ENCODE data around the gene MYO1G. TPM values are rescaled to one million over a fixed set of nuclear protein-coding genes. Genes with fewer than 3 reads are reported as not detected.

Gene MYO1G
- total and polyA plus RNA-seq, 10 of the 15 experiments (the other 5 are each of a cell fraction or from before 2014, with no cell fraction given), result 1.8 to 232 (median 134) TPM

DNA sequence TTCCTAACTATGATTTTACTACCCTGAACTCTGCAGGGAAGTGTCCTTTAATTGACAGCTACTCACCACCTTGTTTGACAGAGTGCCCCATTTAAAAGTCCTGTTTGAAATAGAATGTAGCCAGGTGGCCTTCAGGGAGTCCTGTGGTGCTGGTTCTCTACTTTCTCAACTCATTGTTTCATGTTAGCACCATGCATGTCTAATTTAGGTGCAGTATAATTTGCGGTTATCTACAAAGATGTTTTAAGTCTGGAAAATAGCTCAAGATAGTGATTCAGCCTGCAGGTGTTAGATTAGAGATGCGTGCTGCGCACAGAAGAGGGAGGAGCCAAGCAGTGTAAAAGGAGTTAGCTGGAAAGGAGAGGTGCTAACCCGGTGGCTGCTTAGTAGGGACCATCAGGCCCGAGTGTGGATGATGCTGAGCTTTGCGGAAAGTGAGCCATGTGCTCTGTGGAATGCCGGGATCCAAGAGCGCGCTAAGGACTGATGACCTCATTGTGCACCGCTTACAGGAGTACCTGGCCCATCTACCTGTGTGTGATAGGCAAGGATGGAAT is 22.4 kb upstream of the MYO1G start (continued):
- TF ChIP-seq MXI1 (IDR thresholded peaks at IDR 0.05; ENCODE audit: low read depth, low read length), result peak; percentile 31
- no peak for TF ChIP-seq BRCA1 (IDR thresholded peaks at IDR 0.05; ENCODE audit: low read depth, low read length)
- TF ChIP-seq, protein P1, sequence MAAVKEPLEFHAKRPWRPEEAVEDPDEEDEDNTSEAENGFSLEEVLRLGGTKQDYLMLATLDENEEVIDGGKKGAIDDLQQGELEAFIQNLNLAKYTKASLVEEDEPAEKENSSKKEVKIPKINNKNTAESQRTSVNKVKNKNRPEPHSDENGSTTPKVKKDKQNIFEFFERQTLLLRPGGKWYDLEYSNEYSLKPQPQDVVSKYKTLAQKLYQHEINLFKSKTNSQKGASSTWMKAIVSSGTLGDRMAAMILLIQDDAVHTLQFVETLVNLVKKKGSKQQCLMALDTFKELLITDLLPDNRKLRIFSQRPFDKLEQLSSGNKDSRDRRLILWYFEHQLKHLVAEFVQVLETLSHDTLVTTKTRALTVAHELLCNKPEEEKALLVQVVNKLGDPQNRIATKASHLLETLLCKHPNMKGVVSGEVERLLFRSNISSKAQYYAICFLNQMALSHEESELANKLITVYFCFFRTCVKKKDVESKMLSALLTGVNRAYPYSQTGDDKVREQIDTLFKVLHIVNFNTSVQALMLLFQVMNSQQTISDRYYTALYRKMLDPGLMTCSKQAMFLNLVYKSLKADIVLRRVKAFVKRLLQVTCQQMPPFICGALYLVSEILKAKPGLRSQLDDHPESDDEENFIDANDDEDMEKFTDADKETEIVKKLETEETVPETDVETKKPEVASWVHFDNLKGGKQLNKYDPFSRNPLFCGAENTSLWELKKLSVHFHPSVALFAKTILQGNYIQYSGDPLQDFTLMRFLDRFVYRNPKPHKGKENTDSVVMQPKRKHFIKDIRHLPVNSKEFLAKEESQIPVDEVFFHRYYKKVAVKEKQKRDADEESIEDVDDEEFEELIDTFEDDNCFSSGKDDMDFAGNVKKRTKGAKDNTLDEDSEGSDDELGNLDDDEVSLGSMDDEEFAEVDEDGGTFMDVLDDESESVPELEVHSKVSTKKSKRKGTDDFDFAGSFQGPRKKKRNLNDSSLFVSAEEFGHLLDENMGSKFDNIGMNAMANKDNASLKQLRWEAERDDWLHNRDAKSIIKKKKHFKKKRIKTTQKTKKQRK (IDR thresholded peaks at IDR 0.05; ENCODE audit: low read depth, low read length), result no peak
- TF ChIP-seq, protein P2, sequence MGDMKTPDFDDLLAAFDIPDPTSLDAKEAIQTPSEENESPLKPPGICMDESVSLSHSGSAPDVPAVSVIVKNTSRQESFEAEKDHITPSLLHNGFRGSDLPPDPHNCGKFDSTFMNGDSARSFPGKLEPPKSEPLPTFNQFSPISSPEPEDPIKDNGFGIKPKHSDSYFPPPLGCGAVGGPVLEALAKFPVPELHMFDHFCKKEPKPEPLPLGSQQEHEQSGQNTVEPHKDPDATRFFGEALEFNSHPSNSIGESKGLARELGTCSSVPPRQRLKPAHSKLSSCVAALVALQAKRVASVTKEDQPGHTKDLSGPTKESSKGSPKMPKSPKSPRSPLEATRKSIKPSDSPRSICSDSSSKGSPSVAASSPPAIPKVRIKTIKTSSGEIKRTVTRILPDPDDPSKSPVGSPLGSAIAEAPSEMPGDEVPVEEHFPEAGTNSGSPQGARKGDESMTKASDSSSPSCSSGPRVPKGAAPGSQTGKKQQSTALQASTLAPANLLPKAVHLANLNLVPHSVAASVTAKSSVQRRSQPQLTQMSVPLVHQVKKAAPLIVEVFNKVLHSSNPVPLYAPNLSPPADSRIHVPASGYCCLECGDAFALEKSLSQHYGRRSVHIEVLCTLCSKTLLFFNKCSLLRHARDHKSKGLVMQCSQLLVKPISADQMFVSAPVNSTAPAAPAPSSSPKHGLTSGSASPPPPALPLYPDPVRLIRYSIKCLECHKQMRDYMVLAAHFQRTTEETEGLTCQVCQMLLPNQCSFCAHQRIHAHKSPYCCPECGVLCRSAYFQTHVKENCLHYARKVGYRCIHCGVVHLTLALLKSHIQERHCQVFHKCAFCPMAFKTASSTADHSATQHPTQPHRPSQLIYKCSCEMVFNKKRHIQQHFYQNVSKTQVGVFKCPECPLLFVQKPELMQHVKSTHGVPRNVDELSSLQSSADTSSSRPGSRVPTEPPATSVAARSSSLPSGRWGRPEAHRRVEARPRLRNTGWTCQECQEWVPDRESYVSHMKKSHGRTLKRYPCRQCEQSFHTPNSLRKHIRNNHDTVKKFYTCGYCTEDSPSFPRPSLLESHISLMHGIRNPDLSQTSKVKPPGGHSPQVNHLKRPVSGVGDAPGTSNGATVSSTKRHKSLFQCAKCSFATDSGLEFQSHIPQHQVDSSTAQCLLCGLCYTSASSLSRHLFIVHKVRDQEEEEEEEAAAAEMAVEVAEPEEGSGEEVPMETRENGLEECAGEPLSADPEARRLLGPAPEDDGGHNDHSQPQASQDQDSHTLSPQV (IDR thresholded peaks at IDR 0.05), result no peak
- TF ChIP-seq, protein P3, sequence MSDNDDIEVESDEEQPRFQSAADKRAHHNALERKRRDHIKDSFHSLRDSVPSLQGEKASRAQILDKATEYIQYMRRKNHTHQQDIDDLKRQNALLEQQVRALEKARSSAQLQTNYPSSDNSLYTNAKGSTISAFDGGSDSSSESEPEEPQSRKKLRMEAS (IDR thresholded peaks at IDR 0.05; ENCODE audit: low read depth, low read length), result no peak; the same call in 1 of the 2 replicates
- peak; percentile 54 to 69; a peak in 2 of 4 replicates for TF ChIP-seq IKZF2 (IDR thresholded peaks at IDR 0.05)
- TF ChIP-seq, protein P4, sequence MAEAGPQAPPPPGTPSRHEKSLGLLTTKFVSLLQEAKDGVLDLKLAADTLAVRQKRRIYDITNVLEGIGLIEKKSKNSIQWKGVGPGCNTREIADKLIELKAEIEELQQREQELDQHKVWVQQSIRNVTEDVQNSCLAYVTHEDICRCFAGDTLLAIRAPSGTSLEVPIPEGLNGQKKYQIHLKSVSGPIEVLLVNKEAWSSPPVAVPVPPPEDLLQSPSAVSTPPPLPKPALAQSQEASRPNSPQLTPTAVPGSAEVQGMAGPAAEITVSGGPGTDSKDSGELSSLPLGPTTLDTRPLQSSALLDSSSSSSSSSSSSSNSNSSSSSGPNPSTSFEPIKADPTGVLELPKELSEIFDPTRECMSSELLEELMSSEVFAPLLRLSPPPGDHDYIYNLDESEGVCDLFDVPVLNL (IDR thresholded peaks at IDR 0.05; ENCODE audit: low read depth, low read length), result no peak
- no peak for TF ChIP-seq RAD21 (IDR thresholded peaks at IDR 0.05; ENCODE audit: insufficient read depth, low read depth, low read length)
- TF ChIP-seq CHD1 (IDR thresholded peaks at IDR 0.05; ENCODE audit: low read depth, low read length), result no peak
- TF ChIP-seq YBX1 (IDR thresholded peaks at IDR 0.05), result no peak
- TF ChIP-seq, protein P5, sequence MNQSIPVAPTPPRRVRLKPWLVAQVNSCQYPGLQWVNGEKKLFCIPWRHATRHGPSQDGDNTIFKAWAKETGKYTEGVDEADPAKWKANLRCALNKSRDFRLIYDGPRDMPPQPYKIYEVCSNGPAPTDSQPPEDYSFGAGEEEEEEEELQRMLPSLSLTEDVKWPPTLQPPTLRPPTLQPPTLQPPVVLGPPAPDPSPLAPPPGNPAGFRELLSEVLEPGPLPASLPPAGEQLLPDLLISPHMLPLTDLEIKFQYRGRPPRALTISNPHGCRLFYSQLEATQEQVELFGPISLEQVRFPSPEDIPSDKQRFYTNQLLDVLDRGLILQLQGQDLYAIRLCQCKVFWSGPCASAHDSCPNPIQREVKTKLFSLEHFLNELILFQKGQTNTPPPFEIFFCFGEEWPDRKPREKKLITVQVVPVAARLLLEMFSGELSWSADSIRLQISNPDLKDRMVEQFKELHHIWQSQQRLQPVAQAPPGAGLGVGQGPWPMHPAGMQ (IDR thresholded peaks at IDR 0.05; ENCODE audit: borderline replicate concordance), result no peak
- TF ChIP-seq RAD51 (IDR thresholded peaks at IDR 0.05), result no peak
- TF ChIP-seq, protein P6, sequence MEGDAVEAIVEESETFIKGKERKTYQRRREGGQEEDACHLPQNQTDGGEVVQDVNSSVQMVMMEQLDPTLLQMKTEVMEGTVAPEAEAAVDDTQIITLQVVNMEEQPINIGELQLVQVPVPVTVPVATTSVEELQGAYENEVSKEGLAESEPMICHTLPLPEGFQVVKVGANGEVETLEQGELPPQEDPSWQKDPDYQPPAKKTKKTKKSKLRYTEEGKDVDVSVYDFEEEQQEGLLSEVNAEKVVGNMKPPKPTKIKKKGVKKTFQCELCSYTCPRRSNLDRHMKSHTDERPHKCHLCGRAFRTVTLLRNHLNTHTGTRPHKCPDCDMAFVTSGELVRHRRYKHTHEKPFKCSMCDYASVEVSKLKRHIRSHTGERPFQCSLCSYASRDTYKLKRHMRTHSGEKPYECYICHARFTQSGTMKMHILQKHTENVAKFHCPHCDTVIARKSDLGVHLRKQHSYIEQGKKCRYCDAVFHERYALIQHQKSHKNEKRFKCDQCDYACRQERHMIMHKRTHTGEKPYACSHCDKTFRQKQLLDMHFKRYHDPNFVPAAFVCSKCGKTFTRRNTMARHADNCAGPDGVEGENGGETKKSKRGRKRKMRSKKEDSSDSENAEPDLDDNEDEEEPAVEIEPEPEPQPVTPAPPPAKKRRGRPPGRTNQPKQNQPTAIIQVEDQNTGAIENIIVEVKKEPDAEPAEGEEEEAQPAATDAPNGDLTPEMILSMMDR (IDR thresholded peaks at IDR 0.05 in 2 of 3, conservative IDR thresholded peaks at IDR 0.05 in 1 of 3; ENCODE audit: control insufficient read depth in 2 of 3, extremely low read depth in 1 of 3, insufficient read depth in 1 of 3, low read depth in 3 of 3, low read length in 3 of 3), result no peak

Measured in GM12878 (cell line).